GM21619 (cell line): ENCODE results near the gene AKAP11.

Source experiments
- ATAC-seq: cut with Tn5 transposase; IDR thresholded peaks from one replicate; pipeline ENCODE4 v1.9.1; 2021; ENCODE audit not compliant: unreplicated experiment

Gene AKAP11

GRCh38 chr13:42271337-42272114, 426 bp upstream of the AKAP11 start:
- ATAC-seq, result peak; percentile 74

DNA sequence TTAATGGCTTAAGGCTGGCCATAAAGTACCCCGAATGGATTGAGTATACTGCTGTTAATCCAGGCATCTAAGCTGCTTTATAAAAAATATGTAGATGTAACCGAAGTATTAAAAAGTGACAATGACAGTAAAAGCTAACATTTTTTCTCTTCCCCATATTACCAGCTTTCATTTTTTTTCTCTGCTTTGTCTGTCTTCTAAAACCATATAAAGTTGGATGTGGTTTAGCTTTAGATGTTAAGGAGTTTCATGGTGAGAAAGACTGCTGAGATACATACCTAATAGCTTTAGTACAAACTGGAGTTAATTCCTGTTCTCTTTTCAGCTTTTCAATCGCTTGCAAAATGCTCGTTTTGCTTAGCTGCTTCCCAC, 838 bp downstream of the AKAP11 start:
- ATAC-seq, result no peak

- no peak for ATAC-seq
Observed at GRCh38 chr13:42274386-42275097, 2.6 kb downstream of the AKAP11 start.

GRCh38 chr13:42275098-42275471, 3.1 kb downstream of the AKAP11 start:
- ATAC-seq, result peak; percentile 25

DNA sequence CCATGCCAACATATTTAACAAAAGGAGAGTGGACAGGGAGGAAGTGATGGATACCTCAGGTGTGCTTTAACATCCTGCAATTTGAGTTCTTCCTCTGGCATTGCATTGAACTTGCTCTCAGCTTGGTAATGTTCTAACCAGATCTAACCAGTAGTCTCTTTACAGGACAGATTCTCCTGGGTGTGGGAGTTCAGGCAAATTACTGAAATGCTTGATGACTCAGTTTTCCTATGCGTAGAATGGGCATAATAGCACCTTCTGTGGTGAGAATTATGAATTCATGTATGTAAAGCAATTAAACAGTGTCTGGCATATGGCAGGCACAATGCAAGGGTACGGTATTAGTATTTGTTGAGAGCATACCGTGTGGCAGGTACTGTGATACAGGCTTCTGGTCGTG, 3.6 kb downstream of the AKAP11 start:
- ATAC-seq, result no peak

DNA sequence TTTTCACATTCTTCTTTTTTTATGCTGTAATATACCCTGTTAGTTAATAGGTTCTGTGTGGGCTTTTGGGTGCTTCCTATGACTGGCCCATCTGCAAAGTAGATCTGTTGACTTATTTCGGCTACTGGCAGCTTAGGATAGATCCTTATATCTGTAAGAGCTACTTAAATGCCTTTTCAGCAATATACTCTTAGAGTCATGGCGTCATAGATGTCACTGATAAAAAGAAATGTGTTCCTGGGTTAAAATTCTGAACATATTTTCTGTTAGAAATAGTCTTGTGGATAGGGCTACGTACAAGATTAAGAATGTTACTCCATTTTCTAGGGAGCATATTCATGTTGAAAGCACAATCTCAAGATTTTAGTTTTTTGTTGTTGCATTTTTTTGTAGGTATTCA, 4.7 kb downstream of the AKAP11 start:
- ATAC-seq, result no peak

DNA sequence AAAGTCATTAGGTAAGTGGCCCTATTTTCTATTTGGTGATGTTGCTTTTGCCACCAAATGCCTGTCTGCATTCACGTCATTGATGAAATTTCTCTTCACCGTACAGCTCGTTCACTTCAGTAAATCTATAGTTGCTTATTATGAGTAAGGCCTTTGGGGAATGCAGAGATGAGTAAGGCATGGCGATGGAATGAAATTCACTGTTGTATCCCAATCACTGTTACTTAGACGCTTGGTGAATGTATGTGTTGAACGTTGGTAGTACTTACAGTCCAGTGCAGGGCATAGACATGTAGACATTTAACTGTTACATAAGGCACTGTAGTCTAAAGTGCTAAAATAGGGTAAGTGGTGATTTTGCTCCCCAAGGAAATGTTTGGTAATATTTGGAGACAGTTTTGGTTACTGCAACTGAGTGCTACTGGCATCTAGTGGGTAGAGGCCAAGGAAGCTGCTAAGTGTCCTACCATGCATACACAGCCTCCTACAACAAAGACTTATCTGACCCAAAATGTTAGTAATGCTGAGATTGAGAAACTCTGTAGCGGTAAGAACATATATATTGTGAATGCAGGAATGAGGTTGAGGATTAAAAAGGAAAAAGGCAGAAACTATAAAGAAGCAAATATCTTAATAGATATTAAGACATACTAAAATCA, 5.8 kb downstream of the AKAP11 start:
- no peak for ATAC-seq

DNA sequence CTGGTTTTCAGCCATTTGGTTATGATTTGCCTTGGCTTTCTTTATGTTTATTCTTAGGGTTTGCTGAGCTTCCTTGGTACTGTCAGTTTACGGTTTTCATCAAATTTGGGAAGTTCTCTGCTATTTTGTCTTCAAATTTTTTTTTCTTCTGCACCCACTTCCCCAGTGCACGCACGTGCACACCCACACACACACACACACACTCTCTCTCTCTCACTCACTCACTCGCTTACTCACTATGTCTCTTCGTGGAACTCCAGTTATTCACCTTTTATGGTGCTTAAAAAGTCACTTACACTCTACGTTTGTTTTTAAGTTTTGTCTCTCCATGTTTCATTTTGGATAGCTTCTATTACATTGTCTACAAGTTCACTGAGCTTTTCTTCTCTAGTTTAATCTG, 7.1 kb downstream of the AKAP11 start:
- no peak for ATAC-seq

DNA sequence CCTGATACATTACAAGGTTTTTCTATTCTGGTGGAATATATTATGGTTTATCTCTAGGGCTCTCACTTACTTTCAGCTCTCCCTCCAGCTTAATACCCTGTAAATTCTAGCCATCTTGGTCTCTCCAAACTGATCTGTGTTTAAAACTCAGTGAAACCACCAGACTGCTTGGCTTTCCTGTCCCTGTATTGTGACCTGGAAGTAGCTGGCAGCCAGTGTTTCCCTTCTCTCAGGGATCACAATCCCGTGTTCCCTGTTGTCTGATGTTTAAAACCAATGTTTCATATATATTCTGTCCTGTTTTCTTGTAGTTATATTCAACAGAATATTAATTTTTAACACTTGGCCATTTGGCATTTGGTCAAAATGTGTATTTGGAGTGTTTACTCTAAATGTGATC, 8.0 kb downstream of the AKAP11 start:
- no peak for ATAC-seq

DNA sequence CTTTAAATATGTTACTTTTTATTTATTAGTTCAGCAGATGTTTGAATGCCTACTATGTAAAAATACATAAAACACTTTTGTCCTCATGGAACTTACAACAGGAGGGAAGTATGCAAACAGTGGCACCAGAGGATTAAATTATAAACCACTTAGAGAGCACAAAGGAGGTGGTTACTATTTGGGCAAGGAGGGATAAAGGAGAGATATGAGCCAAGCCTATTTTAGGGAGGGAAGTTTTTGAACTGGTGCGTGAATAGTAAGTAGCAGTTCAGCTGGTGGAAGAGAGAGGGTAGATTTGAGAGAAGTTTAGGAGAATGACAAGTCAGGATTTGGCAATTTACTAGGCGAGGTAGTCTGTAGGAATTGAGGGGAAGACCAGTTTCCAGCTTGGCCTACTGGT, 8.6 kb downstream of the AKAP11 start:
- ATAC-seq, result no peak

DNA sequence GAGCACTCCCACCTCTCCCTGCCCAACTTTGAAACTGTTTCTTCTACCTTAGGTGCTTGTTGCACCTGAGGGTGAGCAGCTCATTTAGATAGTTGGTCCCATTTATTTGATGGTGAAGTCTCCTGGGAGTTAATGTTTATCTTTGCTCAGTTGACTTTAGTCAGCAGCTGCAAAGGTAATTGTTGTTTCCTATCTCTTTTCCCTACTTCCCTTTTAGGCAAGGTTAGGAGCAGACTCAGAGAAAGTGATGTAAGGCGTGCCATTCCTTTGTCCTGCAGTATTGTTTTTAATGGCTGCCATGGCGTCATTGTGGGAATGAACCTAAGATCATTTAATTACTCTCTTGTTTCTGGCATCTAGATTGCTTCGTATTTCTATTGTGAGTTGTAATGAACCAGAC, 11.6 kb downstream of the AKAP11 start:
- ATAC-seq, result no peak

- no peak for ATAC-seq
Observed at GRCh38 chr13:42284068-42284467, 12.1 kb downstream of the AKAP11 start.

GRCh38 chr13:42298392-42298791, 26.4 kb downstream of the AKAP11 start:
- ATAC-seq, result no peak

GRCh38 chr13:42305503-42305902, 33.6 kb downstream of the AKAP11 start:
- no peak for ATAC-seq

DNA sequence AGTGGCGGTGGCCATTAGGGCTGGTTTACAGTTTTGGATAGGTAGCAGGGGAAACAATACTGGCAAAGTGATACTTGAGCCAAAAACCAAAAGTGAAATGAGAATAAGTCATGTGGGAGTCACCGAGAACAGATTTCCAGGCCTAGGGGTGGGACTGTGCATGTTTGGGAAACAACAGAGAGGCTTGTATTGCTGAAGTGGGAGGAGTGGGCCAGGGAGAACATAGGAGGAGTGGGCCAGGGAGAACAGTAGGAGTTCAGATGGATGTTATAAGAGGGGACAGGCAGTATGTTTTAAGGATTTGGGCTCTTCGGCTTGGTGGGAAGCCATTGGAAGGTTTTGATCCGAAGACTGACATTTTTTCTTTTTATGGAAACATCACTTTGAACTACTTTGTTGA, 35.5 kb downstream of the AKAP11 start:
- no peak for ATAC-seq

DNA sequence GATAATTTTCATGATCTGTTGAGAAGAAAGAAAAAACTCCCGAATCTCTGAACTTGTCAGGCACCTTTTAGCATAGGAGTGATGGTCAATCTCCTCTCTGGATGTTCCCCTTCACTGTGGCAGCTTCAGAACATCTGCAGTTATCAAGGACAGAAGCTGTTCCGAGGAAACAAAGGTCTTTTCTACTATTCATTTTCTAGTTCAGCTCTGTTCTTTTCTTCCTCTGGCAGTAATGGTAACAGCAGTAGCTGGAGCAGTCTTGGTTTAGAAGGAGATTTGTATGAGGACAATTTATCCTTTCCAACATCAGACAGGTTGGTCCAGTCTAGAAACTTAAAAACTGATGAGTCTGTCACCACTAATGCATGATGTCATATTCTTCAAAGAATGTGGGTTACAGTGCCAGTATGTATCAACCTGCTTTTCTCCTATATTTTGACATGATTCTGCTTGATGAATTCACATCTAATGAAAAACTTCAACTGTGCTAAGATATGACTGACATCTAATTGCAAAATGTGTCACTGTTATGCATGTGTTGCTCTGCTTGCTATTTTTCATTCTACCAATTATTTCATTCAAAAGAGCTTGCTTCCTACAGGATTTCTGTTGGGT, 41.0 kb downstream of the AKAP11 start:
- ATAC-seq, result no peak

DNA sequence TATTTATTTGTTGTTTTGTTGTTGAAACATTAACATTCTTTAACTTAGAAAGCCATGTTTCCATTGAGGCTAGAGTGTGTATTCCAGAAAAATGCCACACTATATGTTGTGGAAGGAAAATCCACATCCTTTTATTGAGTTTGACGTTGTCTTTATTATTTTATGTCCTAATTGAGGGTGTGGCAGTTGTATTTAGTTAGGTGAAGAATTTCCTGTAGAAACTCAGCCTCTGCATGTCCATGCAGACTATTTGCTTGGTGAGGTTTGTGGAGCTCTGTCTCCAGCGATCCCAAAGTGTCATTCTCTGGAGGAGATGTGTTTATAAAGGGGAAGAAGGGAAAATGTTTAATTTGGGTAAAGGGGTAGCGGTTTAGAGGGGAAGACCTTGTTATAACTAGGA, 46.6 kb downstream of the AKAP11 start:
- no peak for ATAC-seq

DNA sequence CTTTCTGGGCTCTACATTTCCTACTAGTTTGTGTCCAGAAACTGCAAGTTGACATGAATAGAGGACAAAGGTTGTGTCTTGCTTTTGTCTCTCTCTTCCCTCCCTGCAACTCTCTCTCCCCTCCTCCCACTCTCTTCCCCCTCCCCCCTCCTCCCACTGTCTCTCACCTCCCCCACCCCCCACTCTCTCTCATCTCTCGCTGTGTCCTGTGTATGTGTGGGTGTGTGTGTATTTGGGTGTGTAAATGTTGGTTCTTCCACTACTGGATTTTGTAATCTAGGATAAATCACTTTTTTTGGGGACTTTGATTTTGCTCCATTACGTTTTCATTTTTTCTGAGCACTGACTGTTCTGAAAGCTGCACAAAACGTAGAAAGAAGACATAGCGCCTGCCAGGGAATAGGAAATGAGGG, 48.4 kb downstream of the AKAP11 start:
- ATAC-seq, result no peak

GRCh38 chr13:42322806-42323205, 50.9 kb downstream of the AKAP11 start:
- no peak for ATAC-seq

DNA sequence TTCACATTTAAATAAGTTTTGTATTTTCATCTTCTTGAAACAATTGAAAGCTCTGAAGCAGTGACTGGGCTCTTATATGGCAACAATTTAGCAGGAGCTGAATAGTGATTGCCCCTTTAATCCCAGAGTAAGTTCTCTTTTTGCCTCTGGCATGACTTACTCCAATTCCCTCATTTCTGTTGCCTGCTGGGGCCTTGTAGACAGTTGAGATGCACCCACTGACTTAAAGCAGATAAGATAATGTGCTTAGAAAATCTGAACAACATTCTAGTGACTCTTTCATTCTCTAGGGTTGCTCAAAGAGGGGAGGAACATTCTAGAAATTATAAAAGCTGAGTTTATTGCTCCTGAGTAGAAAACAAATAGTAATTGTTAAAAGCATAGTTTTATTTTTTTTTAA, 52.8 kb downstream of the AKAP11 start:
- ATAC-seq, result no peak

GRCh38 chr13:42327725-42328124, 55.8 kb downstream of the AKAP11 start:
- no peak for ATAC-seq

DNA sequence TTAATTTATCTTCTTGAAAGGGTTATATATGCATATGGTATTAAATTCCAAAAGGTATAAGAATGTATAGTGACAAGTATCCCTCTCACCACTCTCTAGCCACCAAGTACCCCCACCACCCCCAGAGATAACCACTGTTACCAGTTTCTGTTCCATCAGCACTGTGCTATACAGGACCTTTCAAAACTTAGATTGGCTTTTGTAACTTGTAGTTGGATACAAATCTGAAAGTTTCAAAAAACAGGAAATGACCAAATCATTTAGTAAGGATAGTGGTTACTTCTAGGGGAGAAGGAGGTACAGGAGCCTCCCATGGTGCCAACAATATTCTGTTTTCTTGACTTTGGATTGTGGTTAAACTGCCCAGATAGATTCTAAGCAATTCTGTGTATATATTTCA, 56.7 kb downstream of the AKAP11 start:
- ATAC-seq, result no peak
